Adrenal gland (tissue), 5 donors: ENCODE data around the gene GNAQ.

ENCODE experiments used
- CTCF ChIP-seq, 6 experiments: fragments of 450-650 bp in 4 of 6; fragments of 200-600 bp in 2 of 6; sonication (generic) in 1 of 6; IDR thresholded peaks; 1 replicate in 5 of 6; 2 replicates in 1 of 6; pipeline versions ENCODE4 v1.5.1 to v1.8.0; 2016 to 2021; ENCODE audit warnings: antibody characterized with exemption in 6 of 6, mild to moderate bottlenecking in 2 of 6, moderate library complexity in 1 of 6
- POLR2A ChIP-seq, 2 donors: fragments of 450-650 bp; IDR thresholded peaks; one replicate each; pipeline ENCODE4 v1.6.1; 2017; ENCODE audit warnings: antibody characterized with exemption in 2 of 2, mild to moderate bottlenecking in 2 of 2, moderate library complexity in 1 of 2
- donor health status: DM: no; HTN: no; CAD: no.

GRCh38 chr9:77997611-77998284, 33.9 kb downstream of the GNAQ start:
- TF ChIP-seq CTCF (IDR thresholded peaks at IDR 0.05) = no peak
- TF ChIP-seq POLR2A (IDR thresholded peaks at IDR 0.05) = no peak
